ENCODE data around the gene METAP2. TPM values are rescaled to one million over a fixed set of nuclear protein-coding genes. Genes with fewer than 3 reads are reported as not detected.

Gene METAP2
- total RNA-seq, 1 experiment from 2014 or later = 112 TPM

- TF ChIP-seq HMGA2 (CRISPR knock-in tag; IDR thresholded peaks at IDR 0.05) (no peak), ZNF396 (CRISPR knock-in tag; IDR thresholded peaks at IDR 0.05; ENCODE audit: borderline replicate concordance) (no peak), ESRRA (CRISPR knock-in tag; IDR thresholded peaks at IDR 0.05; ENCODE audit: borderline replicate concordance) (no peak), MLX (CRISPR knock-in tag; IDR thresholded peaks at IDR 0.05) (no peak), ZBTB21 (CRISPR knock-in tag; IDR thresholded peaks at IDR 0.05; ENCODE audit: borderline replicate concordance) (no peak), ZNF138 (CRISPR knock-in tag; conservative IDR thresholded peaks at IDR 0.05) (no peak), E2F5 (CRISPR knock-in tag; IDR thresholded peaks at IDR 0.05) (no peak), CDX4 (CRISPR knock-in tag; IDR thresholded peaks at IDR 0.05; ENCODE audit: borderline replicate concordance) (no peak)
Measured at GRCh38 chr12:95459310-95459709, 14.6 kb upstream of the METAP2 start (continued).

GRCh38 chr12:95460105-95460504, 13.8 kb upstream of the METAP2 start:
- Mint-ChIP-seq H3K36me3 (peaks cover 27% of the 10 kb centered on the region), H3K9me3 (peaks cover 41% of the 10 kb centered on the region), H3K27ac (no peak overlapping the region), H3K27me3 (ENCODE audit: low read depth) (peaks cover 11% of the 10 kb centered on the region), H3K4me1 (no peaks in the 10 kb centered on the region), H3K4me3 (no peak overlapping the region)
- DNase-seq (ENCODE audit: low spot score) (no peak), ATAC-seq (no peak)
- CTCF ChIA-PET = no interaction called here
- TF ChIP-seq SMAD4 (CRISPR knock-in tag; IDR thresholded peaks at IDR 0.05) (no peak), ZBTB21 (CRISPR knock-in tag; IDR thresholded peaks at IDR 0.05; ENCODE audit: borderline replicate concordance) (no peak), PRRX2 (CRISPR knock-in tag; IDR thresholded peaks at IDR 0.05) (no peak), NR1H2 (CRISPR knock-in tag; IDR thresholded peaks at IDR 0.05) (no peak), MAX (CRISPR knock-in tag; IDR thresholded peaks at IDR 0.05) (no peak), AFF4 (CRISPR knock-in tag; IDR thresholded peaks at IDR 0.05; ENCODE audit: borderline replicate concordance) (no peak), SP1 (CRISPR knock-in tag; conservative IDR thresholded peaks at IDR 0.05) (no peak), ERG (CRISPR knock-in tag; IDR thresholded peaks at IDR 0.05) (no peak)
- POLR2A ChIA-PET = no interaction called here

- peaks cover 26% of the 10 kb centered on the region for H3K36me3 Mint-ChIP-seq
- POLR2A ChIA-PET = no interaction called here
- no peaks in the 10 kb centered on the region for H3K4me1 Mint-ChIP-seq
- DNase-seq (ENCODE audit: low spot score) = no peak
- ATAC-seq = no peak
- H3K4me3 Mint-ChIP-seq = no peak overlapping the region
- no peak overlapping the region for H3K27ac Mint-ChIP-seq
- CTCF ChIA-PET = no interaction called here
- peaks cover 33% of the 10 kb centered on the region for H3K9me3 Mint-ChIP-seq
- peaks cover 11% of the 10 kb centered on the region for H3K27me3 Mint-ChIP-seq (ENCODE audit: low read depth)
- TF ChIP-seq SMAD3 (CRISPR knock-in tag; IDR thresholded peaks at IDR 0.05; ENCODE audit: borderline replicate concordance) = no peak
- no peak for TF ChIP-seq USF2 (CRISPR knock-in tag; IDR thresholded peaks at IDR 0.05)
- TF ChIP-seq NR3C1 (CRISPR knock-in tag; conservative IDR thresholded peaks at IDR 0.05; ENCODE audit: low read depth) = no peak
- TF ChIP-seq ERG (CRISPR knock-in tag; IDR thresholded peaks at IDR 0.05) = no peak
- no peak for TF ChIP-seq TCF7 (CRISPR knock-in tag; IDR thresholded peaks at IDR 0.05; ENCODE audit: low read depth)
- no peak for TF ChIP-seq CREB1 (CRISPR knock-in tag; IDR thresholded peaks at IDR 0.05)
Measured at GRCh38 chr12:95460896-95461295, 13.1 kb upstream of the METAP2 start.

Data from WTC11 (cell line).